Endothelial cell of umbilical vein (primary cell): ENCODE measurements around the gene ATG7.

Experiments
- CTCF ChIP-seq, 2 donors: IDR thresholded peaks; 1 replicate in 1 of 2; 2 replicates in 1 of 2; pipeline ENCODE4 v1.5.1; 2011; ENCODE audit warnings: low read length in 2 of 2, mild to moderate bottlenecking in 2 of 2, moderate library complexity in 2 of 2, control low read depth in 1 of 2, inconsistent platforms in 1 of 2, low read depth in 1 of 2; ENCODE audit not compliant: insufficient read depth in 1 of 2; ENCODE audit errors: extremely low read depth in 1 of 2
- EZH2 ChIP-seq: IDR thresholded peaks from 2 replicates; pipeline ENCODE4 v1.6.1; 2012; ENCODE audit warnings: borderline replicate concordance, low read depth, mild to moderate bottlenecking, moderate library complexity, low read length, inconsistent platforms; ENCODE audit not compliant: severe bottlenecking
- FOS ChIP-seq: IDR thresholded peaks from 2 replicates; pipeline ENCODE4 v1.6.1; 2011; ENCODE audit warnings: mild to moderate bottlenecking, low read length, moderate library complexity, borderline replicate concordance; ENCODE audit not compliant: insufficient read depth
- JUN ChIP-seq: IDR thresholded peaks from 2 replicates; pipeline ENCODE4 v1.6.1; 2011; ENCODE audit warnings: borderline replicate concordance, low read depth; ENCODE audit not compliant: insufficient read length, insufficient read depth
- MAX ChIP-seq: IDR thresholded peaks from 2 replicates; pipeline ENCODE4 v1.6.1; 2011; ENCODE audit not compliant: insufficient read depth, insufficient read length
- POLR2A ChIP-seq: IDR thresholded peaks from 2 replicates; pipeline ENCODE4 v1.6.1; 2012; ENCODE audit warnings: low read depth, mild to moderate bottlenecking, control low read depth, low read length
- POLR2AphosphoS5 ChIP-seq: IDR thresholded peaks from 2 replicates; pipeline ENCODE4 v1.6.1; 2012; ENCODE audit warnings: low read depth, mild to moderate bottlenecking, control low read depth, low read length, moderate library complexity; ENCODE audit not compliant: insufficient read depth

GRCh38 chr3:11435440-11436165 lies 163.4 kb downstream of the ATG7 start:
- TF ChIP-seq CTCF (IDR thresholded peaks at IDR 0.05; ENCODE audit: extremely low read depth in 1 of 2, insufficient read depth in 1 of 2, low read depth in 1 of 2, low read length in 2 of 2) (no peak), EZH2 (no peak), POLR2A (no peak), FOS (no peak), MAX (no peak), JUN (no peak), POLR2AphosphoS5 (no peak)
